Right atrium auricular region (tissue), 2 donors: Measurements from ENCODE around the gene OR2Y1. TPM values are rescaled to one million over a fixed set of nuclear protein-coding genes. Genes with fewer than 3 reads are reported as not detected.
"Not testable (repeated sequence)": the region's sequence is repeated elsewhere in the genome, so short reads cannot be mapped to it uniquely, and the experiment has no call there.

ENCODE experiments used
- DNase-seq: peaks from one replicate; pipeline ENCODE4 v3.0.0-alpha.2; 2019; ENCODE audit warnings: low spot score
- H3K27ac ChIP-seq, 2 donors: fragments of 200-600 bp; sonication (generic); 1 replicate in 1 of 2; 2 replicates in 1 of 2; pipeline ENCODE4 v1.5.1; 2016 to 2019
- H3K27me3 ChIP-seq, 2 donors: fragments of 200-600 bp; sonication (generic); one replicate each; pipeline versions ENCODE4 v1.5.1 to v1.6.0; 2017 to 2019
- H3K36me3 ChIP-seq: fragments of 200-600 bp; sonication (generic); one replicate; pipeline ENCODE4 v1.5.1; 2016
- H3K4me1 ChIP-seq, 2 donors: fragments of 200-600 bp; sonication (generic); one replicate each; pipeline versions ENCODE4 v1.5.1 to v1.6.0; 2017 to 2019
- H3K4me3 ChIP-seq, 2 donors: fragments of 200-600 bp; sonication (generic); 1 replicate in 1 of 2; 2 replicates in 1 of 2; pipeline ENCODE4 v1.5.1; 2017 to 2019; ENCODE audit warnings: mild to moderate bottlenecking in 1 of 2, moderate library complexity in 1 of 2
- H3K9me3 ChIP-seq, 2 donors: fragments of 200-600 bp; sonication (generic); one replicate each; pipeline ENCODE4 v1.5.1; 2019
- CTCF ChIP-seq, 2 donors: fragments of 200-600 bp; sonication (generic); IDR thresholded peaks; one replicate each; pipeline ENCODE4 v1.5.1; 2019; ENCODE audit warnings: antibody characterized with exemption in 2 of 2
- total RNA-seq, 2 donors: library from RNA; depleted of rRNA; stranded (reverse); fragments of >200 nt; gene quantifications; one replicate each; pipeline ENCODE4 v1.1.0, GENCODE V29; 2016

Gene OR2Y1
- not detected for total RNA-seq

- Histone ChIP-seq H3K27ac (no peak within 1 kb of the TSS), H3K27me3 (no peaks in the 10 kb centered on the region), H3K4me1 (no peaks in the 10 kb centered on the region), H3K9me3 (no peaks in the 10 kb centered on the region), H3K36me3 (no peaks in the 10 kb centered on the region), H3K4me3 (no peak within 1 kb of the TSS)
- no peak for TF ChIP-seq CTCF (IDR thresholded peaks at IDR 0.05)
- no peak for DNase-seq
Measured at GRCh38 chr5:180739958-180740357, at the start of gene OR2Y1. Gene OR2Y1, minus strand, starts transcription at chr5:180740058. Its CDS starts 0 bp downstream, at chr5:180740058.

GRCh38 chr5:180788651-180789410 lies 49.0 kb upstream of the OR2Y1 start:
- Histone ChIP-seq H3K4me1 (peaks cover 0 to 66% of the 10 kb centered on the region in 2 donors), H3K36me3 (peaks cover 36% of the 10 kb centered on the region)
- not testable (repeated sequence) for DNase-seq, H3K9me3 ChIP-seq, H3K27ac ChIP-seq, H3K27me3 ChIP-seq, H3K4me3 ChIP-seq

GRCh38 chr5:180787711-180788431 lies 48.0 kb upstream of the OR2Y1 start:
- H3K27me3 ChIP-seq = no peaks in the 10 kb centered on the region
- DNase-seq = no peak
- H3K4me3 ChIP-seq = no peak overlapping the region
- no peak for TF ChIP-seq CTCF (IDR thresholded peaks at IDR 0.05)
- H3K36me3 ChIP-seq = peaks cover 36% of the 10 kb centered on the region
- H3K9me3 ChIP-seq = no peaks in the 10 kb centered on the region
- no peak overlapping the region for H3K27ac ChIP-seq
- peaks cover 0 to 62% of the 10 kb centered on the region in 2 donors for H3K4me1 ChIP-seq

- Histone ChIP-seq H3K4me3 (no peak overlapping the region), H3K27ac (peak overlapping the region; percentile 69 to 75), H3K9me3 (no peaks in the 10 kb centered on the region), H3K4me1 (peaks cover 0 to 57% of the 10 kb centered on the region in 2 donors), H3K36me3 (peaks cover 25% of the 10 kb centered on the region), H3K27me3 (no peaks in the 10 kb centered on the region)
- no peak for TF ChIP-seq CTCF (IDR thresholded peaks at IDR 0.05)
- DNase-seq = no peak
Measured at GRCh38 chr5:180786531-180787398, 46.9 kb upstream of the OR2Y1 start.

GRCh38 chr5:180785794-180786221 lies 46.0 kb upstream of the OR2Y1 start:
- Histone ChIP-seq H3K27ac (peak overlapping the region; percentile 69 to 75), H3K4me1 (peaks cover 0 to 48% of the 10 kb centered on the region in 2 donors), H3K36me3 (peaks cover 16% of the 10 kb centered on the region), H3K9me3 (no peaks in the 10 kb centered on the region), H3K4me3 (no peak overlapping the region), H3K27me3 (no peaks in the 10 kb centered on the region)
- no peak for TF ChIP-seq CTCF (IDR thresholded peaks at IDR 0.05)
- DNase-seq = no peak
